Osteoblast (primary cell): ENCODE data around the gene TNFSF18. TPM values are rescaled to one million over a fixed set of nuclear protein-coding genes. Genes with fewer than 3 reads are reported as not detected.

Source experiments
- DNase-seq: peaks from one replicate; pipeline ENCODE4 v3.0.0; 2011; ENCODE audit warnings: low spot score, mixed read lengths; ENCODE audit not compliant: insufficient read length; ENCODE audit errors: missing footprints
- H2AFZ ChIP-seq: 2 replicates; pipeline ENCODE4 v1.6.0; 2011; ENCODE audit warnings: mild to moderate bottlenecking, low read length
- H3K27ac ChIP-seq: 2 replicates; pipeline ENCODE4 v1.5.1; 2011; ENCODE audit warnings: mild to moderate bottlenecking, low read depth, low read length, moderate library complexity
- H3K27me3 ChIP-seq: 2 replicates; pipeline ENCODE4 v1.6.0; 2012; ENCODE audit warnings: mild to moderate bottlenecking, control low read depth, inconsistent platforms, low read length, moderate library complexity; ENCODE audit not compliant: insufficient read depth
- H3K36me3 ChIP-seq: 2 replicates; pipeline ENCODE4 v1.5.1; 2011; ENCODE audit warnings: mild to moderate bottlenecking, low read length, control low read depth, moderate library complexity; ENCODE audit not compliant: insufficient read depth
- H3K4me1 ChIP-seq: 2 replicates; pipeline ENCODE4 v1.5.1; 2011; ENCODE audit warnings: mild to moderate bottlenecking, low read length, control low read depth, moderate library complexity; ENCODE audit not compliant: insufficient read depth
- H3K4me2 ChIP-seq: 2 replicates; pipeline ENCODE4 v1.6.0; 2011; ENCODE audit warnings: mild to moderate bottlenecking, low read length; ENCODE audit not compliant: insufficient read depth
- H3K4me3 ChIP-seq: fragments of 200-600 bp; sonication (generic); 3 replicates; pipeline ENCODE4 v1.5.1; 2012; ENCODE audit warnings: mild to moderate bottlenecking, low read length, inconsistent platforms; ENCODE audit not compliant: insufficient read depth
- H3K79me2 ChIP-seq: 2 replicates; pipeline ENCODE4 v1.6.0; 2012; ENCODE audit warnings: mild to moderate bottlenecking, low read length, control low read depth, inconsistent platforms; ENCODE audit not compliant: insufficient read depth
- H3K9me3 ChIP-seq: 2 replicates; pipeline ENCODE4 v1.5.1; 2011; ENCODE audit warnings: low read depth, low read length, control low read depth
- H4K20me1 ChIP-seq: 2 replicates; pipeline ENCODE4 v1.6.0; 2012; ENCODE audit warnings: mild to moderate bottlenecking, low read length, control low read depth; ENCODE audit not compliant: insufficient read depth
- CTCF ChIP-seq: IDR thresholded peaks from 2 replicates; pipeline ENCODE4 v1.5.1; 2011; ENCODE audit warnings: mild to moderate bottlenecking, low read depth, low read length, moderate library complexity; ENCODE audit errors: extremely low read depth
- total RNA-seq: library from RNA; depleted of rRNA; stranded (reverse); fragments of >200 nt; gene quantifications from 2 replicates; pipeline ENCODE4 v1.2.3, GENCODE V29; 2012

TNFSF18 gene
- 0.29 and 0.36 TPM in 2 replicates for total RNA-seq

- Histone ChIP-seq H3K4me1 (peaks cover 15% of the 10 kb centered on the region), H3K4me3 (no peak within 1 kb of the TSS), H2AFZ (no peak within 1 kb of the TSS), H3K9me3 (no peaks in the 10 kb centered on the region), H3K27me3 (no peaks in the 10 kb centered on the region), H4K20me1 (no peaks in the 10 kb centered on the region), H3K27ac (no peak within 1 kb of the TSS), H3K4me2 (peak within 1 kb of the TSS; percentile 19), H3K36me3 (no peaks in the 10 kb centered on the region), H3K79me2 (no peaks in the 10 kb centered on the region)
- TF ChIP-seq CTCF, result no peak
- DNase-seq, result no peak
These were observed at the start of gene TNFSF18 for GRCh38 chr1:173050865-173051264. TNFSF18 (minus strand) TSS chr1:173050941; CDS start chr1:173050896, 45 bp downstream.

- Histone ChIP-seq H3K4me3 (no peak overlapping the region), H3K79me2 (no peaks in the 10 kb centered on the region), H3K27me3 (no peaks in the 10 kb centered on the region), H3K4me2 (no peak overlapping the region), H3K9me3 (no peaks in the 10 kb centered on the region), H3K36me3 (no peaks in the 10 kb centered on the region), H2AFZ (no peak overlapping the region), H3K4me1 (peaks cover 17% of the 10 kb centered on the region), H3K27ac (no peak overlapping the region), H4K20me1 (no peaks in the 10 kb centered on the region)
- TF ChIP-seq CTCF, result no peak
- no peak for DNase-seq
These were observed 48.4 kb upstream of the TNFSF18 start for GRCh38 chr1:173099166-173099565.

- H2AFZ ChIP-seq, result peak overlapping the region; percentile 0
- no peak overlapping the region for H3K4me3 ChIP-seq
- no peaks in the 10 kb centered on the region for H3K9me3 ChIP-seq
- no peak for TF ChIP-seq CTCF
- H3K4me2 ChIP-seq, result no peak overlapping the region
- no peak overlapping the region for H3K27ac ChIP-seq
- peaks cover 19% of the 10 kb centered on the region for H3K4me1 ChIP-seq
- H3K79me2 ChIP-seq, result no peaks in the 10 kb centered on the region
- no peaks in the 10 kb centered on the region for H4K20me1 ChIP-seq
- H3K27me3 ChIP-seq, result no peaks in the 10 kb centered on the region
- no peak for DNase-seq
- no peaks in the 10 kb centered on the region for H3K36me3 ChIP-seq
These were observed 47.4 kb upstream of the TNFSF18 start for GRCh38 chr1:173098117-173098516.

- H3K4me3 ChIP-seq, result no peak overlapping the region
- peaks cover 19% of the 10 kb centered on the region for H3K4me1 ChIP-seq
- no peaks in the 10 kb centered on the region for H4K20me1 ChIP-seq
- DNase-seq, result peak; percentile 38
- no peak for TF ChIP-seq CTCF
- no peak overlapping the region for H3K4me2 ChIP-seq
- H3K27me3 ChIP-seq, result no peaks in the 10 kb centered on the region
- H3K79me2 ChIP-seq, result no peaks in the 10 kb centered on the region
- H3K36me3 ChIP-seq, result no peaks in the 10 kb centered on the region
- H3K27ac ChIP-seq, result no peak overlapping the region
- no peak overlapping the region for H2AFZ ChIP-seq
- no peaks in the 10 kb centered on the region for H3K9me3 ChIP-seq
These were observed 46.3 kb upstream of the TNFSF18 start for GRCh38 chr1:173097001-173097400.
